Lung (tissue), 12 donors: ENCODE measurements around the gene VAV1. TPM values are rescaled to one million over a fixed set of nuclear protein-coding genes. Genes with fewer than 3 reads are reported as not detected.

Experiments
- ATAC-seq: fragments of 200-7000 bp; cut with Tn5 transposase; one replicate; pipeline ENCODE4 v1.9.1; 2020; ENCODE audit warnings: moderate number of reproducible peaks; ENCODE audit not compliant: insufficient read depth, low FRiP score
- DNase-seq, 3 donors: peaks; one replicate each; pipeline ENCODE4 v3.0.0-alpha.2; 2013 to 2017
- H3K27ac ChIP-seq, 2 donors: one replicate each; pipeline ENCODE4 v1.5.1; 2013; ENCODE audit warnings: mild to moderate bottlenecking in 2 of 2, moderate library complexity in 2 of 2, control low read depth in 1 of 2, inconsistent platforms in 1 of 2, low read depth in 1 of 2, low read length in 1 of 2
- H3K27me3 ChIP-seq, 3 donors: one replicate each; pipeline ENCODE4 v1.5.1; 2013; ENCODE audit warnings: low read length in 2 of 3; ENCODE audit not compliant: control insufficient read depth in 3 of 3, insufficient read depth in 3 of 3
- H3K36me3 ChIP-seq, 4 donors: one replicate each; pipeline ENCODE4 v1.5.1; 2013; ENCODE audit warnings: low read length in 4 of 4, mild to moderate bottlenecking in 1 of 4, moderate library complexity in 1 of 4; ENCODE audit not compliant: control insufficient read depth in 4 of 4, insufficient read depth in 4 of 4
- H3K4me1 ChIP-seq, 5 donors: one replicate each; pipeline ENCODE4 v1.5.1; 2013; ENCODE audit warnings: low read length in 5 of 5, mild to moderate bottlenecking in 2 of 5, moderate library complexity in 1 of 5; ENCODE audit not compliant: control insufficient read depth in 5 of 5, insufficient read depth in 5 of 5
- H3K4me3 ChIP-seq: one replicate; pipeline ENCODE4 v1.5.1; 2013; ENCODE audit warnings: mild to moderate bottlenecking, control low read depth, moderate library complexity
- H3K9ac ChIP-seq, 2 donors: one replicate each; pipeline ENCODE4 v1.5.1; 2013; ENCODE audit warnings: low read length in 2 of 2, control low read depth in 1 of 2; ENCODE audit not compliant: insufficient read depth in 1 of 2
- H3K9me3 ChIP-seq, 4 donors: one replicate each; pipeline ENCODE4 v1.5.1; 2013; ENCODE audit warnings: low read length in 3 of 4, mild to moderate bottlenecking in 1 of 4, moderate library complexity in 1 of 4; ENCODE audit not compliant: control insufficient read depth in 4 of 4, insufficient read depth in 3 of 4
- WGBS, 2 donors: extraction: QIAGEN DNeasy Blood & Tissue Kit; methylation state at CpG; one replicate each; pipeline ENCODE4 v1.1.7; 2013; 5-methylcytosine and 5-hydroxymethylcytosine counted together
- polyA plus RNA-seq, 2 donors: library from polyadenylated mRNA; stranded (reverse); fragments of 200-250 nt; gene quantifications; one replicate each; pipeline ENCODE4 v1.2.1, GENCODE V29; 2013
- total RNA-seq, 2 donors: library from RNA; depleted of rRNA in 1 of 2; stranded (reverse); fragments of >200 nt in 1 of 2; gene quantifications; one replicate each; pipeline ENCODE4 v1.2.1, GENCODE V29; 2014 to 2021
- TF ChIP-seq, protein P1 (sequence below): IDR thresholded peaks from 2 replicates; pipeline ENCODE4 v1.5.1; 2012; ENCODE audit warnings: mild to moderate bottlenecking; ENCODE audit errors: control extremely low read depth, extremely low read depth
- donor health status: control.
- donor health status: control.
- donor health status: Bipolar disorder and iron deficiency.
- donor health status: healthy.
- donor health status: DM: yes; HTN: yes; CAD: no.

The VAV1 gene
- total and polyA plus RNA-seq, 4 donors = 8.7 to 60.8 (median 21.9) TPM

DNA sequence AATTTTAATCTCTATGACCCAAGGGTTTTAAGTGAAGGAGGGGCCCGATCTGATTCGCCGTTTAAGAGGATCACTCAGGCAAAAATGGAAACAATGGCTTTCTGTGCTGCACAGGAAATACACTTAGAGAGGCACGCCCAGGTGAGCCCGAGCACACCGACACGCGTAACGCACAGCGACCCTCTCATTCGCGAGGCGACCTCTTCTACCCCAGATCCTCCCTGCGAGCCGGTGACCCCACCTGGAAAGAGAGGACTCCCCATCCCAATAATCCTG lies 5.5 kb upstream of the VAV1 start:
- Histone ChIP-seq H3K36me3 (no peaks in the 10 kb centered on the region), H3K27me3 (peaks cover 0 to 3% (median 0%) of the 10 kb centered on the region in 3 donors), H3K4me1 (peaks cover 0 to 11% (median 0%) of the 10 kb centered on the region in 5 donors), H3K9ac (peak overlapping the region in 1 of 2 donors; percentile 63), H3K27ac (peak overlapping the region in 1 of 2 donors; percentile 86), H3K4me3 (peak overlapping the region; percentile 19), H3K9me3 (no peaks in the 10 kb centered on the region)
- ATAC-seq (peak; percentile 12), DNase-seq (peak in 2 of 3 donors; percentile 22 to 50)
- WGBS, 2 donors = 1% methylated on average over 15 of the region's 15 CpGs
- TF ChIP-seq, protein P1, sequence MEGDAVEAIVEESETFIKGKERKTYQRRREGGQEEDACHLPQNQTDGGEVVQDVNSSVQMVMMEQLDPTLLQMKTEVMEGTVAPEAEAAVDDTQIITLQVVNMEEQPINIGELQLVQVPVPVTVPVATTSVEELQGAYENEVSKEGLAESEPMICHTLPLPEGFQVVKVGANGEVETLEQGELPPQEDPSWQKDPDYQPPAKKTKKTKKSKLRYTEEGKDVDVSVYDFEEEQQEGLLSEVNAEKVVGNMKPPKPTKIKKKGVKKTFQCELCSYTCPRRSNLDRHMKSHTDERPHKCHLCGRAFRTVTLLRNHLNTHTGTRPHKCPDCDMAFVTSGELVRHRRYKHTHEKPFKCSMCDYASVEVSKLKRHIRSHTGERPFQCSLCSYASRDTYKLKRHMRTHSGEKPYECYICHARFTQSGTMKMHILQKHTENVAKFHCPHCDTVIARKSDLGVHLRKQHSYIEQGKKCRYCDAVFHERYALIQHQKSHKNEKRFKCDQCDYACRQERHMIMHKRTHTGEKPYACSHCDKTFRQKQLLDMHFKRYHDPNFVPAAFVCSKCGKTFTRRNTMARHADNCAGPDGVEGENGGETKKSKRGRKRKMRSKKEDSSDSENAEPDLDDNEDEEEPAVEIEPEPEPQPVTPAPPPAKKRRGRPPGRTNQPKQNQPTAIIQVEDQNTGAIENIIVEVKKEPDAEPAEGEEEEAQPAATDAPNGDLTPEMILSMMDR = no peak

DNA sequence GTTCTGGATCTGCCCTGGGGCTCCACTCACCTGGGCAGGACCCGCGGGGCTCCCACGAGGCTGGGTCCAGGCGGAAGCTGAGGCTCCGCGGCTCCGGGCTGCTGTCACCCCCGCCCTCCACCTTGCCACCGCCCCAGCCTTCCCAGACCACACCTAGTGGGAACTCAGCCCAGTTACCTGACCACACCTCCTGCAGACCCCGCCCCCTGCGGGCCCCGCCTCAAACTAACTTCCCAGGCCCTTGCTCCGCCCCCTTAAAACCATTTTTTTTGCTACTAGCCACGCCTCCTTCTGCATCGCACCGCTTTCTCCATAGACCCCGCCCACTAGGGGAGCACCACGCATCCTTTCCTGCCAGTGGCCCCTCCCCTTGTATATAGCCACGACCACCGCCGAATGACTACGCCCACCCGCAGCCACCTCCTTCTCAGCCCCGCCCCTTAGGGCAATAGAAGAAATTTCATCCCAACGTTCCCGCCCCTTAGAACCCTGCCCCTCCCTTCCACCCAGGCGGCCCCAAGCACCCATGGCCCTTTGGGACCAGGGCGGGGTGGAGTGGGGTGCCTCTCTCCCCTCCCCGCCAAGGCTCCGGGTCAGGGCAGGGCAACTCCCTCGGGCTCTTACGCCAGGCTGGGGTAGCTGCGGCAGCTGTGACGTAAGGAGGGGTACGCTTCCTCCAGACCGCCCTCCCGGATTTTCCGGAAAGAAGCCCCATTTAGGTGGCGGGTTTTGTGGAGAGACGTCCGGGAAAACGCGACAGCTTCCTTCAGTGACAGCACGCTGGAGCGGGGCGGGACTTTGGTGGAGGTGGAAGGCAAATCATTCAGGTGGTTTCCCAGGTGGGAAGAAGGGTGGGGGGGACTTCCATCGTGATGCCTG lies 4.9 kb upstream of the VAV1 start, which contains the start of gene SH2D3A:
Gene SH2D3A (minus strand): TSS at position 79 of the 879 bp plus-strand sequence. CDS start 3,687 bp downstream, outside the sequence.
- TF ChIP-seq, protein P1 = no peak
- no peaks in the 10 kb centered on the region for H3K9me3 ChIP-seq
- peak within 1 kb of the TSS in 1 of 2 donors; percentile 63 for H3K9ac ChIP-seq
- DNase-seq = peak; percentile 75 to 83 (median 82)
- H3K27me3 ChIP-seq = peaks cover 0 to 3% (median 0%) of the 10 kb centered on the region in 3 donors
- ATAC-seq = peak; percentile 87
- peak within 1 kb of the TSS in 1 of 2 donors; percentile 87 for H3K27ac ChIP-seq
- 3% methylated on average over 45 to 47 of the region's 47 CpGs for WGBS, 2 donors
- no peaks in the 10 kb centered on the region for H3K36me3 ChIP-seq
- peak within 1 kb of the TSS; percentile 19 for H3K4me3 ChIP-seq
- peaks cover 0 to 11% (median 0%) of the 10 kb centered on the region in 5 donors for H3K4me1 ChIP-seq

DNA sequence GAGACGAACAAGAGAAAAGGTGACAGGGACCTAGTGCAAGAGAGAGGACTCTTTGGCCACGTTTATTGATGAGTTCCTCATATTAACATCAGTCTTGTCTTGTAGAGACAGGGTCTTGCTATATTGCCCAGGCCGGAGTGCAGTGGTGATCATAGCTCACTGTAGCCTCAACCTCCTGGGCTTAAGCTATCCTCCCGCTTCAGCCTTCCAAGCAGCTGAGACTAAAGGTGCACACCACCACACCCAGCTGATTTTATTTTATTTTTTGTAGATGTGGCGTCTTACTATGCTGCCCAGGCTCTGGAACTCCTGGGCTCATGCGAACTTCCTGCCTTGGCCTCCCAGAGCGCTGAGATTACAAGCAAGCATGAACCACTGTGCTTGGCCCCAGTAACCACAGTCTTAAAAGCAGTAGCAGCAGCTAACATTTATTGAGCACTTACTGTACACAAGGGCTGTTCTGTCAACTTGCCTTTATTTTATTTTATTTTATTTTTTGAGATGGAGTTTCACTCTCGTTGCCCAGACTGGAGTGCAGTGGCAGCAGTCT lies 4.2 kb upstream of the VAV1 start:
- ATAC-seq (no peak), DNase-seq (no peak)
- Histone ChIP-seq H3K36me3 (no peaks in the 10 kb centered on the region), H3K9ac (no peak overlapping the region), H3K27me3 (peaks cover 0 to 3% (median 0%) of the 10 kb centered on the region in 3 donors), H3K27ac (no peak overlapping the region), H3K4me3 (no peak overlapping the region), H3K9me3 (no peaks in the 10 kb centered on the region), H3K4me1 (peaks cover 0 to 17% (median 0%) of the 10 kb centered on the region in 5 donors)
- TF ChIP-seq, protein P1 = no peak
- WGBS, 2 donors = 58 to 68% methylated on average over 8 of the region's 8 CpGs
